Activated CD4-positive, alpha-beta T cell treated with anti-CD3 and anti-CD28 coated beads for 24 hours (primary cell): Measurements from ENCODE around the gene CHCHD6.

Experiments
- DNase-seq, 2 donors: peaks; one replicate each; pipeline ENCODE4 v3.0.0-alpha.2; 2020; ENCODE audit warnings: low read depth in 2 of 2

The CHCHD6 gene

GRCh38 chr3:126826693-126827092, 122.7 kb downstream of the CHCHD6 start:
- DNase-seq = no peak

- DNase-seq = no peak
Observed at GRCh38 chr3:126827121-126827520, 123.1 kb downstream of the CHCHD6 start.

GRCh38 chr3:126828306-126828705, 124.3 kb downstream of the CHCHD6 start:
- DNase-seq = no peak

GRCh38 chr3:126832933-126833332, 128.9 kb downstream of the CHCHD6 start:
- DNase-seq = no peak

GRCh38 chr3:126834596-126835471, 130.8 kb downstream of the CHCHD6 start:
- no peak for DNase-seq

GRCh38 chr3:126835472-126836219, 131.6 kb downstream of the CHCHD6 start:
- DNase-seq = no peak

GRCh38 chr3:126836220-126836860, 132.3 kb downstream of the CHCHD6 start:
- no peak for DNase-seq

GRCh38 chr3:126837773-126838172, 133.7 kb downstream of the CHCHD6 start:
- no peak for DNase-seq

GRCh38 chr3:126845920-126846715, 142.1 kb downstream of the CHCHD6 start:
- DNase-seq = no peak

GRCh38 chr3:126847061-126847460, 143.0 kb downstream of the CHCHD6 start:
- no peak for DNase-seq

- no peak for DNase-seq
Observed at GRCh38 chr3:126848991-126849390, 145.0 kb downstream of the CHCHD6 start.

- no peak for DNase-seq
Observed at GRCh38 chr3:126849768-126850167, 145.7 kb downstream of the CHCHD6 start.

GRCh38 chr3:126850370-126851085, 146.5 kb downstream of the CHCHD6 start:
- no peak for DNase-seq

- DNase-seq = no peak
Observed at GRCh38 chr3:126851382-126851781, 147.3 kb downstream of the CHCHD6 start.

- DNase-seq = no peak
Observed at GRCh38 chr3:126851934-126852333, 147.9 kb downstream of the CHCHD6 start.

GRCh38 chr3:126852511-126852910, 148.5 kb downstream of the CHCHD6 start:
- DNase-seq = no peak

- DNase-seq = no peak
Observed at GRCh38 chr3:126854666-126855065, 150.6 kb downstream of the CHCHD6 start.

- no peak for DNase-seq
Observed at GRCh38 chr3:126855374-126855773, 151.3 kb downstream of the CHCHD6 start.

- DNase-seq = no peak
Observed at GRCh38 chr3:126857928-126858327, 153.9 kb downstream of the CHCHD6 start.

GRCh38 chr3:126858401-126858800, 154.4 kb downstream of the CHCHD6 start:
- no peak for DNase-seq

- no peak for DNase-seq
Observed at GRCh38 chr3:126858887-126859286, 154.8 kb downstream of the CHCHD6 start.
